HT1080 (cell line): ENCODE measurements around the gene TRAPPC14. TPM values are rescaled to one million over a fixed set of nuclear protein-coding genes. Genes with fewer than 3 reads are reported as not detected.
"Not testable (repeated sequence)": the region's sequence is repeated elsewhere in the genome, so short reads cannot be mapped to it uniquely, and the experiment has no call there.

ENCODE experiments used
- DNase-seq: peaks from one replicate; pipeline ENCODE4 v3.0.0-alpha.2; 2015; ENCODE audit warnings: low read depth
- polyA plus RNA-seq, 2 experiments: library from polyadenylated mRNA; depleted of rRNA; stranded (reverse); fragments of >200 nt; gene quantifications; 2 replicates each; pipeline ENCODE4 v1.2.3, GENCODE V29; 2015
- total RNA-seq: library from RNA; depleted of rRNA; stranded (reverse); fragments of >200 nt; shearing (Covaris generic); gene quantifications from 2 replicates; pipeline ENCODE4 v1.2.3, GENCODE V29; 2014; rRNA removed

Gene TRAPPC14
- 14.1 and 17.4 TPM in 2 replicates for total RNA-seq
- 16.5 and 18.3 TPM in 2 replicates for polyA plus RNA-seq (2015; cell fraction: cytosol; rRNA removed)
- 110 and 128 TPM in 2 replicates for polyA plus RNA-seq (2015; cell fraction: nucleus; rRNA removed)

- DNase-seq = peak; percentile 82
Measured at GRCh38 chr7:100158229-100159098, at the start of gene TRAPPC14. TSS of gene TRAPPC14 (minus strand) at chr7:100158723. CDS start at chr7:100158499, 224 bp downstream.

GRCh38 chr7:100204454-100204853 is 45.9 kb upstream of the TRAPPC14 start:
- DNase-seq = no peak

GRCh38 chr7:100200693-100201092 is 42.2 kb upstream of the TRAPPC14 start:
- DNase-seq = no peak

GRCh38 chr7:100198266-100198665 is 39.7 kb upstream of the TRAPPC14 start:
- no peak for DNase-seq

GRCh38 chr7:100195901-100196322 is 37.4 kb upstream of the TRAPPC14 start:
- DNase-seq = not testable (repeated sequence)

GRCh38 chr7:100195222-100195621 is 36.7 kb upstream of the TRAPPC14 start:
- DNase-seq = no peak

GRCh38 chr7:100192969-100193368 is 34.4 kb upstream of the TRAPPC14 start:
- no peak for DNase-seq

- not testable (repeated sequence) for DNase-seq
Measured at GRCh38 chr7:100192281-100192862, 33.8 kb upstream of the TRAPPC14 start.

- DNase-seq = peak; percentile 17
Measured at GRCh38 chr7:100191775-100192174, 33.3 kb upstream of the TRAPPC14 start.

- peak; percentile 33 for DNase-seq
Measured at GRCh38 chr7:100190048-100190711, 31.7 kb upstream of the TRAPPC14 start.

- no peak for DNase-seq
Measured at GRCh38 chr7:100189061-100189460, 30.5 kb upstream of the TRAPPC14 start.

GRCh38 chr7:100185726-100186125 is 27.2 kb upstream of the TRAPPC14 start:
- no peak for DNase-seq

GRCh38 chr7:100183090-100183489 is 24.6 kb upstream of the TRAPPC14 start:
- not testable (repeated sequence) for DNase-seq

- not testable (repeated sequence) for DNase-seq
Measured at GRCh38 chr7:100182616-100183015, 24.1 kb upstream of the TRAPPC14 start.

- not testable (repeated sequence) for DNase-seq
Measured at GRCh38 chr7:100180084-100180483, 21.6 kb upstream of the TRAPPC14 start.

- peak; percentile 83 for DNase-seq
Measured at GRCh38 chr7:100177045-100178001, 18.8 kb upstream of the TRAPPC14 start, which contains the start of the genes GPC2 and STAG3. TSS of gene GPC2 (minus strand) at chr7:100177381. CDS start at chr7:100177199, 182 bp downstream. TSS of gene STAG3 (plus strand) at chr7:100177918. CDS start at chr7:100180557, 2,639 bp downstream.

GRCh38 chr7:100176096-100177044 is 17.8 kb upstream of the TRAPPC14 start:
- no peak for DNase-seq

GRCh38 chr7:100175296-100175935 is 16.9 kb upstream of the TRAPPC14 start:
- no peak for DNase-seq

GRCh38 chr7:100174582-100174981 is 16.1 kb upstream of the TRAPPC14 start:
- DNase-seq = no peak
